ENCODE results near the gene PIEZO1. TPM values are rescaled to one million over a fixed set of nuclear protein-coding genes. Genes with fewer than 3 reads are reported as not detected.

Gene PIEZO1
- total and polyA plus RNA-seq, 7 experiments from 2014 or later: 3.6 to 237 (median 111) TPM

DNA sequence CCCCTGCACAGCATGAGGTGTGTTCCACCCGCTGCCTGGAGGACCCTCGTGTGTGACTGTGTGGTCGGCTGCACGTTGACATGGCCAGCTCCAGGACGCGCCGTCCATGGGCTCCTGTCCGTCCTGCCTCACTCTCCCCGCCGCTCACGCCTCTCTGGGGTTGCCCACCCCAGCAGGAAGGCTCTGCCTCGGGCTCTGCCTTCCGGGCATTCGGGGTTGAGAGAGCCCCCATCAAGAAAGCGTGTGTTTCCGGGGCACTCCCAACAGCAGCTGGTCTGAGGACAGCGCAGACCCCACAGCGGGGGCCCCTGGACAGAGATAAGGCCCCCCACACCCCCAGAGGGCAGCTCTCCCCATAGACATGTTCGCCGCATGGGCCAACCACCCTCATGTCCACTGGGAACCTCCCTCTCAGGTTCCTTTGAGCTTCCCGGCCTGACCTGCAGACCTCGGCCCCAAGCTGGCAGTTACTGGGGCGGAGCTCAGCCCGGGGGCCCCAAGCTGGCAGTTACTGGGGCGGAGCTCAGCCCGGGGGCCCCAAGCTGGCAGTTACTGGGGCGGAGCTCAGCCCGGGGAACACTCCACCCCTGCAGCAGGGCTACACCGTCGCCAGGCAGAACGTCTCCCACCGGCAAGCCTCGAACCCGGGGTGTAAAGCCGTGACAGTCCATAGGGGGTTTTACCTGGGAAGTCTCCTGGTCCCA, 8.4 kb upstream of the PIEZO1 start:
- no peak for DNase-seq
- Histone ChIP-seq H3K9me3 (ENCODE audit: control insufficient read depth in 2 of 3, low read length in 3 of 3) (no peaks in the 10 kb centered on the region), H3K4me3 (ENCODE audit: low read length) (no peak overlapping the region), H3K27ac (ENCODE audit: low read depth, low read length) (no peak overlapping the region), H3K4me1 (ENCODE audit: control insufficient read depth in 2 of 2, insufficient read depth in 2 of 2, low read length in 2 of 2) (peaks cover 37 to 61% of the 10 kb centered on the region in 2 donors), H3K36me3 (ENCODE audit: control insufficient read depth in 2 of 3, insufficient read depth in 3 of 3, low read length in 3 of 3) (no peaks in the 10 kb centered on the region), H3K27me3 (ENCODE audit: control insufficient read depth in 2 of 2, insufficient read depth in 2 of 2, low read length in 2 of 2) (no peaks in the 10 kb centered on the region)
- intact Hi-C loops (cut with micrococcal nuclease): loop anchor here in 1 of 2 donors (1.0 kb wide), 2 partner anchors 8 to 19 kb away; partner anchors contain the start of gene PIEZO1
- ChIA-PET CTCF (interaction anchor here (0.7 to 1.9 kb wide), 5 partner anchors 11 to 1158 kb away, joined by 3 to 8 read pairs (median 5); no protein-coding TSS in a partner anchor), POLR2A (interaction anchor here (1.1 to 3.1 kb wide), 4 partner anchors 48 to 454 kb away, joined by 3 to 14 read pairs (median 5); partner anchors contain the start of genes GALNS and TRAPPC2L)
- H3K4me1 Mint-ChIP-seq: peaks cover 19 to 67% (median 54%) of the 10 kb centered on the region in 7 donors
- ATAC-seq: no peak
- no peaks in the 10 kb centered on the region for H3K27me3 Mint-ChIP-seq
- no peaks in the 10 kb centered on the region for H3K36me3 Mint-ChIP-seq
- no peaks in the 10 kb centered on the region for H3K9me3 Mint-ChIP-seq
- peak overlapping the region in 8 of 9 donors; percentile 13 to 87 (median 72) for H3K27ac Mint-ChIP-seq
- H3K4me3 Mint-ChIP-seq: peak overlapping the region in 6 of 10 donors; percentile 34 to 72 (median 48)

DNA sequence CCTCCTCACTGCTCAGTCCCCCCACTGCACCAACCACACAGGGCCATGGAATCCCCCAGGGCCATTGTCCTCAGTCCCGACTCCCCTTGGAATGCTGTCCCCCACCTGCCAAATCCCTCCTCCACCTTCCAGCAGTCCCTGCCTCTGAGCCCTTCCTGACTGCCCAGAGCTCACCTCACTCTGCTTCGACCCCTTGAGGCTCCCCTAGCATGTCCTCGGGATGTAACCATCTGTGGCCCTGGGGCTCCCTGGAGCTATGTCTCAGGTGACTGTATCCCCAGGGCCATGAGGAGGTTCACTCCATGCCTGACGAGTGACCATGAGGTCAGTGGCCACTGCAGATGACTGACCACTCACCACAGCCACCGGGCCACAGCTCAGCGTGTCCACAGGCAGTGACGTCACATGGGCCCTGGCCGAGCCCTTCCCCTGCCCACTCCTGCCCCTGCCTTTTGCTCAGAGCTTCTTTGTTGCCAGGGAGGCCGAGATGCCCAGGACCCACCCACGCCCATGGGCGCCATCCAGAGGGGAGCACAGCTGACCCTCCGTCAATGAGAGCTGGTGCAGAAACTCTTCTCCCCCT, 7.7 kb upstream of the PIEZO1 start:
- peak overlapping the region in 8 of 9 donors; percentile 66 to 87 (median 80) for H3K27ac Mint-ChIP-seq
- peaks cover 19 to 67% (median 54%) of the 10 kb centered on the region in 7 donors for H3K4me1 Mint-ChIP-seq
- intact Hi-C loops (cut with micrococcal nuclease): loop anchor here in 1 of 2 donors (1.0 kb wide), 2 partner anchors 7 to 20 kb away; partner anchors contain the start of gene PIEZO1
- H3K9me3 Mint-ChIP-seq: no peaks in the 10 kb centered on the region
- peak overlapping the region; percentile 16 for H3K27ac ChIP-seq (ENCODE audit: low read depth, low read length)
- no peaks in the 10 kb centered on the region for H3K27me3 ChIP-seq (ENCODE audit: control insufficient read depth in 2 of 2, insufficient read depth in 2 of 2, low read length in 2 of 2)
- peaks cover 37 to 61% of the 10 kb centered on the region in 2 donors for H3K4me1 ChIP-seq (ENCODE audit: control insufficient read depth in 2 of 2, insufficient read depth in 2 of 2, low read length in 2 of 2)
- H3K4me3 ChIP-seq (ENCODE audit: low read length): no peak overlapping the region
- no peaks in the 10 kb centered on the region for H3K9me3 ChIP-seq (ENCODE audit: control insufficient read depth in 2 of 3, low read length in 3 of 3)
- peak overlapping the region in 6 of 10 donors; percentile 41 to 72 (median 52) for H3K4me3 Mint-ChIP-seq
- ATAC-seq (no peak), DNase-seq (no peak)
- no peaks in the 10 kb centered on the region for H3K27me3 Mint-ChIP-seq
- H3K36me3 ChIP-seq (ENCODE audit: control insufficient read depth in 2 of 3, insufficient read depth in 3 of 3, low read length in 3 of 3): no peaks in the 10 kb centered on the region
- ChIA-PET CTCF (interaction anchor here (0.7 to 1.8 kb wide), 2 partner anchors 10 to 1159 kb away, joined by 3 to 5 read pairs; no protein-coding TSS in a partner anchor), POLR2A (interaction anchor here (1.1 to 3.1 kb wide), 4 partner anchors 48 to 454 kb away, joined by 3 to 14 read pairs (median 5); partner anchors contain the start of genes GALNS and TRAPPC2L)
- no peaks in the 10 kb centered on the region for H3K36me3 Mint-ChIP-seq

DNA sequence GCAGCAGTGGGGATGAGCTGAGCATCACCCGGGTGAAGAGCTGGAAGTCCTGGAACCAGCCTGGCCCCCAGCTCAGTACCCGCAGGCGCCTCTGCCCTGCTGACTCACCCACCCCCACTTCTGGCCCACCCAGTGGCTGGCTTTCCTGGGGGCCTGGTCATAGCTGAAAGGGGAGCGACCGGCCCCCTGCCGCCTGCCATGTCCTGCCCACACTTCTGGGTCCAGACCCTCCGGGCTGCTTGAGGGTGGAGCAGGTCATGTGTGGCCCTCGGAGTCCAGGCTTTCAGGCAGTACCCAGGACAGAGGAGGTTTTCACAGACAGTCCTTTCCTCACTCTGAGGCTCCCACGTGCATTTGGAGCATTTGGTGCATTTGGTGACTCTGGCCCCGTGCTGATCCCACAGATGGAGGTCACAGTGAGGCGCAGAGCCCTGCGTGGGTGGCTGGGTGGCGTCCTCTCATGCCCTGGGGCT, 7.1 kb upstream of the PIEZO1 start:
- peak overlapping the region in 6 of 9 donors; percentile 14 to 87 (median 84) for H3K27ac Mint-ChIP-seq

DNA sequence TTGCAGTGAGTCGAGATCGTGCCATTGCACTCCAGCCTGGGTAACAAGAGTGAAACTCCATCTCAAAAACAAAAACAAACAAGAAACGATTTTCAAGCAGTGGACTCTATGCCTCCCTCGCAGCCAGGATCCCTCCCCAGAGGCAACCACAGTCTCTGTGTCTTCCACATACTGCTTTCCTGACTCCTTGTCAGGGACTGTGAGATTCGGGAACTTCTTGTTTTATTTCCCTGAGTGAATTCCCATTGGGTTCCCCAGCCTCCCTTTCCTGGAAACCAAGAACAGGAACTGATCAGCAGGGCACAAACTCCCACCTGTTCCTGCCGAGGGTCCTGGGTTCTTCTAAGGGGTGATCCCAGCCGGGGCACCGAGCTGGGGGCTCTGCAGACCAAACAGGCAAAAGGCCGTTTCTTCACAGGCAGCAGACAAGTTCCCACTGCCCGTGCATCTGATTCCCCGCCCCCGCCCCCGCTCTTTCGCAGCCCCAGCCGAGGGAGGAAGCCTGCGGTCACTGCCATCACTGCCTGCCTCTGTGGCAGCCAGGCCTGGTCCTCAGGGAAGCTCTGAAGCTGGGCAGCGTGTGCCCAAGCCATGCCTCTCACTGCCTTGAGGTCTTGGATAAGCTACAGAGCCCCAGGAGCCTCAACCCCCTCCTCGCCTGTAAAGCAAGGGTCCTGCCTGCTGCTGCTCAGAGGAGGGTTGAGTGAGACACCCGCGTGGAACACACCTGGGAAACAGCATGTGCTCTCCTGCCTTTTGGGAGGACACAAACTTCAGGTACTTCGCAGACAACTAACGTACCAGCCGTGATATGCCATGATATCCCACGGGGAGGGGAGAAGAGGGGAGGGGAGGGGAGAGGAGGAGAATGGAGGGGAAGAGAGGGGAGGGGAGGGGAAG, 5.5 kb upstream of the PIEZO1 start:
- peak overlapping the region; percentile 10 to 95 (median 87) for H3K27ac Mint-ChIP-seq
- POLR2A ChIA-PET: interaction anchor here (0.7 to 0.8 kb wide), 3 partner anchors 46 to 111 kb away, joined by 3 to 6 read pairs (median 4); no protein-coding TSS in a partner anchor
- Histone ChIP-seq H3K9me3 (ENCODE audit: control insufficient read depth in 2 of 3, low read length in 3 of 3) (no peaks in the 10 kb centered on the region), H3K27me3 (ENCODE audit: control insufficient read depth in 2 of 2, insufficient read depth in 2 of 2, low read length in 2 of 2) (no peaks in the 10 kb centered on the region), H3K27ac (ENCODE audit: low read depth, low read length) (peak overlapping the region; percentile 60), H3K4me3 (ENCODE audit: low read length) (peak overlapping the region; percentile 48), H3K36me3 (ENCODE audit: control insufficient read depth in 2 of 3, insufficient read depth in 3 of 3, low read length in 3 of 3) (no peaks in the 10 kb centered on the region), H3K4me1 (ENCODE audit: control insufficient read depth in 2 of 2, insufficient read depth in 2 of 2, low read length in 2 of 2) (peaks cover 34 to 58% of the 10 kb centered on the region in 2 donors)
- H3K4me3 Mint-ChIP-seq: peak overlapping the region; percentile 48 to 80 (median 72)
- no peaks in the 10 kb centered on the region for H3K9me3 Mint-ChIP-seq
- H3K27me3 Mint-ChIP-seq: no peaks in the 10 kb centered on the region
- peak; percentile 78 for ATAC-seq
- DNase-seq: peak in 7 of 9 donors; percentile 46 to 60 (median 49)
- H3K4me1 Mint-ChIP-seq: peaks cover 19 to 59% (median 49%) of the 10 kb centered on the region in 7 donors
- H3K36me3 Mint-ChIP-seq: no peaks in the 10 kb centered on the region
- intact Hi-C loops (cut with micrococcal nuclease): loop anchor here in 1 of 2 donors (1.0 kb wide), 1 partner anchor 9 kb away; no protein-coding TSS in a partner anchor
- CTCF ChIA-PET: interaction anchor here (1.4 kb wide), 1 partner anchor 46 kb away, joined by 4 read pairs; no protein-coding TSS in a partner anchor

More for the DNA sequence above, 7.1 kb upstream of the PIEZO1 start:
- CTCF ChIA-PET: interaction anchor here (1.8 kb wide), 1 partner anchor 9 kb away, joined by 5 read pairs; no protein-coding TSS in a partner anchor
- POLR2A ChIA-PET: interaction anchor here (1.4 to 3.1 kb wide), 3 partner anchors 47 to 91 kb away, joined by 4 to 14 read pairs (median 6); partner anchors contain the start of genes GALNS and TRAPPC2L
- no peak overlapping the region for H3K4me3 ChIP-seq (ENCODE audit: low read length)
- H3K9me3 Mint-ChIP-seq: no peaks in the 10 kb centered on the region
- peak overlapping the region; percentile 6 for H3K27ac ChIP-seq (ENCODE audit: low read depth, low read length)
- H3K4me1 ChIP-seq (ENCODE audit: control insufficient read depth in 2 of 2, insufficient read depth in 2 of 2, low read length in 2 of 2): peaks cover 37 to 61% of the 10 kb centered on the region in 2 donors
- H3K4me3 Mint-ChIP-seq: peak overlapping the region in 5 of 10 donors; percentile 53 to 72 (median 62)
- H3K36me3 ChIP-seq (ENCODE audit: control insufficient read depth in 2 of 3, insufficient read depth in 3 of 3, low read length in 3 of 3): no peaks in the 10 kb centered on the region
- H3K4me1 Mint-ChIP-seq: peaks cover 19 to 67% (median 54%) of the 10 kb centered on the region in 7 donors
- DNase-seq (no peak), ATAC-seq (no peak)
- intact Hi-C loops (cut with micrococcal nuclease): no loop called here
- no peaks in the 10 kb centered on the region for H3K36me3 Mint-ChIP-seq
- no peaks in the 10 kb centered on the region for H3K27me3 Mint-ChIP-seq
- no peaks in the 10 kb centered on the region for H3K9me3 ChIP-seq (ENCODE audit: control insufficient read depth in 2 of 3, low read length in 3 of 3)
- no peaks in the 10 kb centered on the region for H3K27me3 ChIP-seq (ENCODE audit: control insufficient read depth in 2 of 2, insufficient read depth in 2 of 2, low read length in 2 of 2)

DNA sequence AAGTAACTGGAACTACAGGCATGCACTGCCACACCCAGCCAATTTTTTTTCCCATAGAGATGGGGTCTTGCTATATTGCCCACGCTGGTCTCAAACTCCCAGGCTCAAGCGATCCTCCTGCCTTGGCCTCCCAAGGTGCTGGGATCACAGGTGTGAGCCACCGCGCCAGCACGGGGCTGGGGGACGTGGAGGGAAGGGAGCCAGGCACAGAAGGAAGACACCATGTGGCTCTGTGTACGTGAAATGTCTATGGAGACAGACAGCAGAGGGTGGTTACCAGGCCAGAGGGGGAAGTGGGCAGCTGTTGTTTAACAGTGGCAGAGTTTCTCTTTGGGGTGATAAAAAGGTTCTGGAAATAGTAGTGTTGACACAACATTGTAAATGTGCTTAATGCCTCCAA, 4.6 kb upstream of the PIEZO1 start:
- CTCF ChIA-PET: interaction anchor here (1.4 kb wide), 1 partner anchor 45 kb away, joined by 4 read pairs; no protein-coding TSS in a partner anchor
- Mint-ChIP-seq H3K9me3 (no peaks in the 10 kb centered on the region), H3K4me1 (peaks cover 11 to 50% (median 39%) of the 10 kb centered on the region in 7 donors), H3K27me3 (no peaks in the 10 kb centered on the region), H3K4me3 (peak overlapping the region in 7 of 10 donors; percentile 57 to 78 (median 64)), H3K27ac (peak overlapping the region; percentile 36 to 92 (median 84)), H3K36me3 (no peaks in the 10 kb centered on the region)
- DNase-seq: no peak
- Histone ChIP-seq H3K27me3 (ENCODE audit: control insufficient read depth in 2 of 2, insufficient read depth in 2 of 2, low read length in 2 of 2) (no peaks in the 10 kb centered on the region), H3K4me1 (ENCODE audit: control insufficient read depth in 2 of 2, insufficient read depth in 2 of 2, low read length in 2 of 2) (peaks cover 28 to 49% of the 10 kb centered on the region in 2 donors), H3K36me3 (ENCODE audit: control insufficient read depth in 2 of 3, insufficient read depth in 3 of 3, low read length in 3 of 3) (no peaks in the 10 kb centered on the region), H3K9me3 (ENCODE audit: control insufficient read depth in 2 of 3, low read length in 3 of 3) (no peaks in the 10 kb centered on the region), H3K4me3 (ENCODE audit: low read length) (no peak overlapping the region), H3K27ac (ENCODE audit: low read depth, low read length) (peak overlapping the region; percentile 60)
- intact Hi-C loops (cut with micrococcal nuclease): loop anchor here in 1 of 2 donors (10.0 kb wide), 1 partner anchor 335 kb away; the partner anchor contains the start of gene ZFPM1
- POLR2A ChIA-PET: interaction anchor here (0.6 kb wide), 1 partner anchor 124 kb away, joined by 3 read pairs; no protein-coding TSS in a partner anchor
- no peak for ATAC-seq
